Measurements from ENCODE around the gene ARHGAP18.

Gene ARHGAP18

GRCh38 chr6:129677620-129678325, 32.2 kb downstream of the ARHGAP18 start:
- H3K4me1 ChIP-seq (ENCODE audit: control insufficient read depth, insufficient read depth, low read length), result peaks cover 72% of the 10 kb centered on the region
- no peaks in the 10 kb centered on the region for H3K9me3 ChIP-seq (ENCODE audit: control insufficient read depth, low read length)
- no peak for DNase-seq (ENCODE audit: low read depth)
- H3K36me3 ChIP-seq (ENCODE audit: control insufficient read depth, insufficient read depth, low read length, severe bottlenecking), result peaks cover 4% of the 10 kb centered on the region
- no peak overlapping the region for H3K9ac ChIP-seq (ENCODE audit: low read length)
- no peak overlapping the region for H3K4me3 ChIP-seq (ENCODE audit: low read length)
- H3K27me3 ChIP-seq (replicated peaks; ENCODE audit: control insufficient read depth, insufficient read depth, low read length), result no peaks in the 10 kb centered on the region

- H3K27me3 ChIP-seq (replicated peaks; ENCODE audit: control insufficient read depth, insufficient read depth, low read length), result no peaks in the 10 kb centered on the region
- H3K4me1 ChIP-seq (ENCODE audit: control insufficient read depth, insufficient read depth, low read length), result peaks cover 74% of the 10 kb centered on the region
- no peak for DNase-seq (ENCODE audit: low read depth)
- peaks cover 4% of the 10 kb centered on the region for H3K36me3 ChIP-seq (ENCODE audit: control insufficient read depth, insufficient read depth, low read length, severe bottlenecking)
- no peak overlapping the region for H3K4me3 ChIP-seq (ENCODE audit: low read length)
- H3K9me3 ChIP-seq (ENCODE audit: control insufficient read depth, low read length), result no peaks in the 10 kb centered on the region
- no peak overlapping the region for H3K9ac ChIP-seq (ENCODE audit: low read length)
Observed at GRCh38 chr6:129675669-129676472, 34.1 kb downstream of the ARHGAP18 start.

GRCh38 chr6:129673748-129674147, 36.2 kb downstream of the ARHGAP18 start:
- H3K36me3 ChIP-seq (ENCODE audit: control insufficient read depth, insufficient read depth, low read length, severe bottlenecking), result peaks cover 4% of the 10 kb centered on the region
- no peaks in the 10 kb centered on the region for H3K9me3 ChIP-seq (ENCODE audit: control insufficient read depth, low read length)
- peak overlapping the region; percentile 72 for H3K9ac ChIP-seq (ENCODE audit: low read length)
- H3K27me3 ChIP-seq (replicated peaks; ENCODE audit: control insufficient read depth, insufficient read depth, low read length), result no peaks in the 10 kb centered on the region
- H3K4me3 ChIP-seq (ENCODE audit: low read length), result peak overlapping the region; percentile 66
- H3K4me1 ChIP-seq (ENCODE audit: control insufficient read depth, insufficient read depth, low read length), result peaks cover 63% of the 10 kb centered on the region
- peak; percentile 39 for DNase-seq (ENCODE audit: low read depth)

GRCh38 chr6:129672881-129673631, 36.9 kb downstream of the ARHGAP18 start:
- Histone ChIP-seq H3K27me3 (replicated peaks; ENCODE audit: control insufficient read depth, insufficient read depth, low read length) (no peaks in the 10 kb centered on the region), H3K9me3 (ENCODE audit: control insufficient read depth, low read length) (no peaks in the 10 kb centered on the region), H3K4me1 (ENCODE audit: control insufficient read depth, insufficient read depth, low read length) (peaks cover 57% of the 10 kb centered on the region), H3K4me3 (ENCODE audit: low read length) (peak overlapping the region; percentile 66), H3K9ac (ENCODE audit: low read length) (peak overlapping the region; percentile 72), H3K36me3 (ENCODE audit: control insufficient read depth, insufficient read depth, low read length, severe bottlenecking) (peaks cover 4% of the 10 kb centered on the region)
- peak; percentile 73 for DNase-seq (ENCODE audit: low read depth)

GRCh38 chr6:129672341-129672682, 37.7 kb downstream of the ARHGAP18 start:
- Histone ChIP-seq H3K27me3 (replicated peaks; ENCODE audit: control insufficient read depth, insufficient read depth, low read length) (no peaks in the 10 kb centered on the region), H3K9ac (ENCODE audit: low read length) (peak overlapping the region; percentile 72), H3K4me1 (ENCODE audit: control insufficient read depth, insufficient read depth, low read length) (peaks cover 57% of the 10 kb centered on the region), H3K9me3 (ENCODE audit: control insufficient read depth, low read length) (no peaks in the 10 kb centered on the region), H3K4me3 (ENCODE audit: low read length) (peak overlapping the region; percentile 66), H3K36me3 (ENCODE audit: control insufficient read depth, insufficient read depth, low read length, severe bottlenecking) (peaks cover 4% of the 10 kb centered on the region)
- DNase-seq (ENCODE audit: low read depth), result no peak

- H3K9ac ChIP-seq (ENCODE audit: low read length), result peak overlapping the region; percentile 72
- no peak for DNase-seq (ENCODE audit: low read depth)
Observed at GRCh38 chr6:129671442-129672340, 38.3 kb downstream of the ARHGAP18 start.

GRCh38 chr6:129670634-129671033, 39.3 kb downstream of the ARHGAP18 start:
- peak overlapping the region; percentile 72 for H3K9ac ChIP-seq (ENCODE audit: low read length)
- peaks cover 65% of the 10 kb centered on the region for H3K4me1 ChIP-seq (ENCODE audit: control insufficient read depth, insufficient read depth, low read length)
- peaks cover 4% of the 10 kb centered on the region for H3K36me3 ChIP-seq (ENCODE audit: control insufficient read depth, insufficient read depth, low read length, severe bottlenecking)
- no peak for DNase-seq (ENCODE audit: low read depth)
- no peaks in the 10 kb centered on the region for H3K27me3 ChIP-seq (replicated peaks; ENCODE audit: control insufficient read depth, insufficient read depth, low read length)
- no peak overlapping the region for H3K4me3 ChIP-seq (ENCODE audit: low read length)
- H3K9me3 ChIP-seq (ENCODE audit: control insufficient read depth, low read length), result no peaks in the 10 kb centered on the region

More at GRCh38 chr6:129671442-129672340, 38.3 kb downstream of the ARHGAP18 start:
- H3K36me3 ChIP-seq (ENCODE audit: control insufficient read depth, insufficient read depth, low read length, severe bottlenecking), result peaks cover 4% of the 10 kb centered on the region
- H3K4me1 ChIP-seq (ENCODE audit: control insufficient read depth, insufficient read depth, low read length), result peaks cover 63% of the 10 kb centered on the region
- H3K27me3 ChIP-seq (replicated peaks; ENCODE audit: control insufficient read depth, insufficient read depth, low read length), result no peaks in the 10 kb centered on the region
- H3K4me3 ChIP-seq (ENCODE audit: low read length), result peak overlapping the region; percentile 66
- H3K9me3 ChIP-seq (ENCODE audit: control insufficient read depth, low read length), result no peaks in the 10 kb centered on the region

GRCh38 chr6:129667621-129668020, 42.4 kb downstream of the ARHGAP18 start:
- Histone ChIP-seq H3K27me3 (replicated peaks; ENCODE audit: control insufficient read depth, insufficient read depth, low read length) (no peaks in the 10 kb centered on the region), H3K9ac (ENCODE audit: low read length) (no peak overlapping the region), H3K4me1 (ENCODE audit: control insufficient read depth, insufficient read depth, low read length) (peaks cover 44% of the 10 kb centered on the region), H3K36me3 (ENCODE audit: control insufficient read depth, insufficient read depth, low read length, severe bottlenecking) (no peaks in the 10 kb centered on the region), H3K4me3 (ENCODE audit: low read length) (no peak overlapping the region), H3K9me3 (ENCODE audit: control insufficient read depth, low read length) (no peaks in the 10 kb centered on the region)
- DNase-seq (ENCODE audit: low read depth), result peak; percentile 83

- Histone ChIP-seq H3K27me3 (replicated peaks; ENCODE audit: control insufficient read depth, insufficient read depth, low read length) (no peaks in the 10 kb centered on the region), H3K9me3 (ENCODE audit: control insufficient read depth, low read length) (no peaks in the 10 kb centered on the region), H3K9ac (ENCODE audit: low read length) (peak overlapping the region; percentile 6), H3K4me1 (ENCODE audit: control insufficient read depth, insufficient read depth, low read length) (peaks cover 38% of the 10 kb centered on the region), H3K36me3 (ENCODE audit: control insufficient read depth, insufficient read depth, low read length, severe bottlenecking) (no peaks in the 10 kb centered on the region), H3K4me3 (ENCODE audit: low read length) (no peak overlapping the region)
- peak; percentile 61 for DNase-seq (ENCODE audit: low read depth)
Observed at GRCh38 chr6:129667034-129667433, 42.9 kb downstream of the ARHGAP18 start.

GRCh38 chr6:129665555-129665954, 44.4 kb downstream of the ARHGAP18 start:
- no peaks in the 10 kb centered on the region for H3K36me3 ChIP-seq (ENCODE audit: control insufficient read depth, insufficient read depth, low read length, severe bottlenecking)
- no peak overlapping the region for H3K4me3 ChIP-seq (ENCODE audit: low read length)
- H3K9ac ChIP-seq (ENCODE audit: low read length), result no peak overlapping the region
- no peaks in the 10 kb centered on the region for H3K9me3 ChIP-seq (ENCODE audit: control insufficient read depth, low read length)
- H3K27me3 ChIP-seq (replicated peaks; ENCODE audit: control insufficient read depth, insufficient read depth, low read length), result no peaks in the 10 kb centered on the region
- no peak for DNase-seq (ENCODE audit: low read depth)
- peaks cover 29% of the 10 kb centered on the region for H3K4me1 ChIP-seq (ENCODE audit: control insufficient read depth, insufficient read depth, low read length)
